Natural killer cell (primary cell): Measurements from ENCODE around the gene HIRA. TPM values are rescaled to one million over a fixed set of nuclear protein-coding genes. Genes with fewer than 3 reads are reported as not detected.

ENCODE experiments used
- ATAC-seq, 3 donors: fragments of 150-1000 bp in 2 of 3; fragments of 200-7000 bp in 1 of 3; cut with Tn5 transposase; 1 replicate in 1 of 3; 2 replicates in 2 of 3; pipeline ENCODE4 v1.10.0; 2021; ENCODE audit warnings: mild to moderate bottlenecking in 2 of 3, moderate library complexity in 2 of 3
- DNase-seq, 2 donors: peaks; one replicate each; pipeline versions ENCODE4 v3.0.0 to v3.0.0-alpha.2; 2013 to 2021; ENCODE audit warnings: mixed read lengths in 1 of 2
- H3K27ac ChIP-seq: one replicate; pipeline ENCODE4 v1.5.1; 2013; ENCODE audit warnings: mild to moderate bottlenecking, low read length
- H3K27me3 ChIP-seq: one replicate; pipeline ENCODE4 v1.6.1; 2013; ENCODE audit warnings: low read length; ENCODE audit not compliant: control insufficient read depth, insufficient read depth
- H3K36me3 ChIP-seq: one replicate; pipeline ENCODE4 v1.6.1; 2013; ENCODE audit warnings: low read length; ENCODE audit not compliant: control insufficient read depth, insufficient read depth
- H3K4me1 ChIP-seq: one replicate; pipeline ENCODE4 v1.6.1; 2013; ENCODE audit warnings: low read length; ENCODE audit not compliant: control insufficient read depth, insufficient read depth
- H3K4me3 ChIP-seq: one replicate; pipeline ENCODE4 v1.5.1; 2013; ENCODE audit warnings: low read length
- H3K9me3 ChIP-seq: one replicate; pipeline ENCODE4 v1.6.1; 2013; ENCODE audit warnings: low read length; ENCODE audit not compliant: control insufficient read depth, insufficient read depth
- H3K27ac Mint-ChIP-seq, 2 donors: one replicate each; pipeline ENCODE4 v1.8.0; 2022; ENCODE audit warnings: mild to moderate bottlenecking in 2 of 2, mixed read lengths in 2 of 2, moderate library complexity in 1 of 2
- H3K27me3 Mint-ChIP-seq, 2 donors: one replicate each; pipeline ENCODE4 v1.8.0; 2022; ENCODE audit warnings: low read depth in 2 of 2, mixed read lengths in 2 of 2
- H3K36me3 Mint-ChIP-seq: one replicate; pipeline ENCODE4 v1.8.0; 2022; ENCODE audit warnings: mixed read lengths
- H3K4me1 Mint-ChIP-seq, 2 donors: one replicate each; pipeline ENCODE4 v1.8.0; 2022; ENCODE audit warnings: mixed read lengths in 2 of 2
- H3K4me3 Mint-ChIP-seq: one replicate; pipeline ENCODE4 v1.8.0; 2022; ENCODE audit warnings: mild to moderate bottlenecking, moderate library complexity, mixed read lengths
- H3K9me3 Mint-ChIP-seq, 2 donors: one replicate each; pipeline ENCODE4 v1.8.0; 2022; ENCODE audit warnings: mixed read lengths in 2 of 2
- WGBS: methylation state at CpG from one replicate; pipeline ENCODE4 v1.1.7; 2013; ENCODE audit warnings: missing lambda C conversion rate; ENCODE audit not compliant: insufficient coverage; 5-methylcytosine and 5-hydroxymethylcytosine counted together
- intact Hi-C: fragments of 100-400 bp; cut with micrococcal nuclease; formaldehyde crosslinking; loops from one replicate; pipeline ENCODE4 v1.14.2; 2022
- total RNA-seq, 4 donors: library from RNA; stranded (reverse); fragments of 120-200 nt in 1 of 4; gene quantifications; one replicate each; pipeline versions ENCODE4 v1.2.3 to v1.2.4, GENCODE V29; 2013 to 2022
- TF ChIP-seq, protein P1 (sequence below): fragments of 200-600 bp; IDR thresholded peaks from one replicate; pipeline ENCODE4 v1.8.0; 2022; ENCODE audit warnings: antibody characterized with exemption

HIRA gene
- total RNA-seq, 3 donors from 2014 or later (not counting 1 experiment from before 2014, with no cell fraction given), result 49.6 to 75.9 (median 50.9) TPM

DNA sequence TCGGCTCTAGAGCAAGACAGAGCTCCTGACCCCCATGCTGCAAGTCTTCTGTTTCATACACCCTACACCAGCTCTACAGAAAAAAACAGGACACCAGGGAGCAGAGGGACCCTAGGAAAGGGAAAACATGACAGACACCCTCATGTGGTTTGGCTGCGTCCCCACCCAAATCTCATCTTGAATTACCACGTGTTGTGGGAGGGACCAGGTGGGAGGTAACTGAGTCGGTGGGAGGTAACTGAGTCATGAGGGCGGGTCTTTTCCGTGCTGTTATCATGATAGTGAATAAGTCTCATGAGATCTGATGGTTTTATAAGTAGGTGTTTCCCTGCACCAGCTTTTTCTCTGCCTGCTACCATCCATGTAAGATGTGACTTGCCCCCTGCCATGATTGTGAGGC, 22.6 kb upstream of the HIRA start:
- H3K4me3 Mint-ChIP-seq, result no peak overlapping the region
- ATAC-seq (no peak), DNase-seq (no peak)
- TF ChIP-seq, protein P1, sequence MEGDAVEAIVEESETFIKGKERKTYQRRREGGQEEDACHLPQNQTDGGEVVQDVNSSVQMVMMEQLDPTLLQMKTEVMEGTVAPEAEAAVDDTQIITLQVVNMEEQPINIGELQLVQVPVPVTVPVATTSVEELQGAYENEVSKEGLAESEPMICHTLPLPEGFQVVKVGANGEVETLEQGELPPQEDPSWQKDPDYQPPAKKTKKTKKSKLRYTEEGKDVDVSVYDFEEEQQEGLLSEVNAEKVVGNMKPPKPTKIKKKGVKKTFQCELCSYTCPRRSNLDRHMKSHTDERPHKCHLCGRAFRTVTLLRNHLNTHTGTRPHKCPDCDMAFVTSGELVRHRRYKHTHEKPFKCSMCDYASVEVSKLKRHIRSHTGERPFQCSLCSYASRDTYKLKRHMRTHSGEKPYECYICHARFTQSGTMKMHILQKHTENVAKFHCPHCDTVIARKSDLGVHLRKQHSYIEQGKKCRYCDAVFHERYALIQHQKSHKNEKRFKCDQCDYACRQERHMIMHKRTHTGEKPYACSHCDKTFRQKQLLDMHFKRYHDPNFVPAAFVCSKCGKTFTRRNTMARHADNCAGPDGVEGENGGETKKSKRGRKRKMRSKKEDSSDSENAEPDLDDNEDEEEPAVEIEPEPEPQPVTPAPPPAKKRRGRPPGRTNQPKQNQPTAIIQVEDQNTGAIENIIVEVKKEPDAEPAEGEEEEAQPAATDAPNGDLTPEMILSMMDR, result no peak
- no peaks in the 10 kb centered on the region for H3K27me3 Mint-ChIP-seq
- intact Hi-C loops, result no loop called here
- H3K9me3 Mint-ChIP-seq, result no peaks in the 10 kb centered on the region
- H3K4me1 Mint-ChIP-seq, result peaks cover 0 to 4% of the 10 kb centered on the region in 2 donors
- 84% methylated on average over 6 of the region's 6 CpGs for whole genome bisulfite sequencing
- Histone ChIP-seq H3K27me3 (no peaks in the 10 kb centered on the region), H3K9me3 (no peaks in the 10 kb centered on the region), H3K27ac (no peak overlapping the region), H3K4me1 (no peaks in the 10 kb centered on the region), H3K36me3 (peaks cover 47% of the 10 kb centered on the region), H3K4me3 (no peak overlapping the region)
- H3K36me3 Mint-ChIP-seq, result peaks cover 14% of the 10 kb centered on the region
- H3K27ac Mint-ChIP-seq, result no peak overlapping the region

GRCh38 chr22:19453718-19454117, 22.2 kb upstream of the HIRA start:
- WGBS, result 96% methylated on average over 5 of the region's 5 CpGs
- Mint-ChIP-seq H3K4me1 (peaks cover under 1 to 4% of the 10 kb centered on the region in 2 donors), H3K27me3 (no peaks in the 10 kb centered on the region), H3K36me3 (peaks cover 14% of the 10 kb centered on the region), H3K27ac (no peak overlapping the region), H3K9me3 (no peaks in the 10 kb centered on the region), H3K4me3 (no peak overlapping the region)
- Histone ChIP-seq H3K9me3 (no peaks in the 10 kb centered on the region), H3K27me3 (no peaks in the 10 kb centered on the region), H3K27ac (no peak overlapping the region), H3K4me3 (no peak overlapping the region), H3K36me3 (peaks cover 47% of the 10 kb centered on the region), H3K4me1 (peaks cover 2% of the 10 kb centered on the region)
- ATAC-seq, result no peak
- intact Hi-C loops, result no loop called here
- TF ChIP-seq, protein P1, result no peak
- no peak for DNase-seq

DNA sequence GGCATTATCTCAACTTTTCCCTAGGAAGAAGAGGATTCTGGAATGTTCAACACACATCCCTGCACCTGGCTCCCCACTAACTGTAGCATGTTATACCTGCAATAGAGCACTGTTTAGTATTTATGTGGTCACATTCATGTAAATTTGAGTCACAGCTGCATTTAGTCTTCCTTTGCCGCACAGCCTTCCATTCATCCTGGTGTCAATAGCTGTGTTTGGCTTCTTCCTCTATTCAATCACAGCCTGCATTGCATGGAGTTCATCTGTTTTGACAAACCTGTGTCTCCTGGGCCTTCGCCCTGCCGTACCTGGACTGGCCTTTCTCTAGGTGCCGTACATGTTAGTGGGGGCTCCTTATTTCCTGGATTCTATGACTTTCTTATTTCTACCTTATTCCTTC, 20.0 kb upstream of the HIRA start:
- TF ChIP-seq, protein P1, result no peak
- H3K4me3 ChIP-seq, result no peak overlapping the region
- peak overlapping the region in 1 of 2 donors; percentile 2 for H3K27ac Mint-ChIP-seq
- ATAC-seq (no peak), DNase-seq (no peak)
- no peak overlapping the region for H3K27ac ChIP-seq
- no peaks in the 10 kb centered on the region for H3K9me3 Mint-ChIP-seq
- peaks cover 14% of the 10 kb centered on the region for H3K36me3 Mint-ChIP-seq
- H3K4me1 Mint-ChIP-seq, result peaks cover 15 to 19% of the 10 kb centered on the region in 2 donors
- peaks cover 35% of the 10 kb centered on the region for H3K36me3 ChIP-seq
- no peaks in the 10 kb centered on the region for H3K27me3 Mint-ChIP-seq
- H3K4me3 Mint-ChIP-seq, result no peak overlapping the region
- peaks cover 16% of the 10 kb centered on the region for H3K4me1 ChIP-seq
- H3K9me3 ChIP-seq, result no peaks in the 10 kb centered on the region
- 100% methylated on average over 3 of the region's 4 CpGs for WGBS
- no peaks in the 10 kb centered on the region for H3K27me3 ChIP-seq
- intact Hi-C loops, result no loop called here
